GM10266 (cell line): ENCODE results near the gene DCN.

Experiments used
- DNase-seq: peaks from one replicate; pipeline ENCODE4 v3.0.0; 2012; ENCODE audit errors: extremely low spot score
- TF ChIP-seq, protein P1 (sequence below): IDR thresholded peaks from 2 replicates; pipeline ENCODE4 v1.5.1; 2012; ENCODE audit warnings: mild to moderate bottlenecking, low read depth; ENCODE audit not compliant: control insufficient read depth, insufficient read depth; ENCODE audit errors: missing control alignments

The DCN gene

DNA sequence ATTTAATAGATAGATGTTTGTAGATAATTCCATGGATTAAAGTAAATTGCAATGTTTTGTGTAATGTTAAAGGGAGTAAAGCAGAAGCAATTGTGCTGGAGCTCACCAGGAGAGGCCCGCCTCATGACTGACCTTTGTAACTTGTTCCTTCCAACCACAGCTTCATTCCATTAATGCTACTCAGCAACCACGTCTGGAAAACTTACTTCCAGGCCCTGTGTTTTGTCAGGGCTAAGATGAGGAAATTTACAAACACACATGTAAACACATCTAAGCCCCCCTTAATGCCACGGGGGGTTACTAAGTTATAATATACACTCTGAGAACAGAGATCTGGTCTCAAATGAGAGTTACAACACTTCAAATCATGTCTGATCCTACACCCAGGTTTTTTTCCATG is 83.7 kb downstream of the DCN start:
- TF ChIP-seq, protein P1, sequence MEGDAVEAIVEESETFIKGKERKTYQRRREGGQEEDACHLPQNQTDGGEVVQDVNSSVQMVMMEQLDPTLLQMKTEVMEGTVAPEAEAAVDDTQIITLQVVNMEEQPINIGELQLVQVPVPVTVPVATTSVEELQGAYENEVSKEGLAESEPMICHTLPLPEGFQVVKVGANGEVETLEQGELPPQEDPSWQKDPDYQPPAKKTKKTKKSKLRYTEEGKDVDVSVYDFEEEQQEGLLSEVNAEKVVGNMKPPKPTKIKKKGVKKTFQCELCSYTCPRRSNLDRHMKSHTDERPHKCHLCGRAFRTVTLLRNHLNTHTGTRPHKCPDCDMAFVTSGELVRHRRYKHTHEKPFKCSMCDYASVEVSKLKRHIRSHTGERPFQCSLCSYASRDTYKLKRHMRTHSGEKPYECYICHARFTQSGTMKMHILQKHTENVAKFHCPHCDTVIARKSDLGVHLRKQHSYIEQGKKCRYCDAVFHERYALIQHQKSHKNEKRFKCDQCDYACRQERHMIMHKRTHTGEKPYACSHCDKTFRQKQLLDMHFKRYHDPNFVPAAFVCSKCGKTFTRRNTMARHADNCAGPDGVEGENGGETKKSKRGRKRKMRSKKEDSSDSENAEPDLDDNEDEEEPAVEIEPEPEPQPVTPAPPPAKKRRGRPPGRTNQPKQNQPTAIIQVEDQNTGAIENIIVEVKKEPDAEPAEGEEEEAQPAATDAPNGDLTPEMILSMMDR: no peak
- no peak for DNase-seq

DNA sequence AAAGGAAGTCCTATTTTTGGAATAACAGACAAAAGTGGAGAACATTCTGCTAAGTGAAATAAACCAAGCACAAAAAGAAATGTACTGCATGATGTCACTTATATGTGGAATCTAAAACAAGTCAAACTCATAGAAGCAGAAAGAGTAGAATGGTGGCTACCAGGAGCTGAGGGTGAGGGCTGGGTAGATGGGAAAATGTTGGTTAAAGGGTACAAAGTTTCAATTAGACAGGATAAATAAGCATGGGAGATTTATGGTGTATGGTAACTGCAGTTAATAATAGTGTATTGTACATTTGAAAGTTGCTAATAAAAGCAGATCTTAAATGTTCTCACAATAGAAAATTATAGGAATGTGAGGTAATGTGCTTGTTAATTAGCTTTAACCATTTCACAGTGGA is 84.2 kb downstream of the DCN start:
- no peak for DNase-seq
- TF ChIP-seq, protein P1: no peak

DNA sequence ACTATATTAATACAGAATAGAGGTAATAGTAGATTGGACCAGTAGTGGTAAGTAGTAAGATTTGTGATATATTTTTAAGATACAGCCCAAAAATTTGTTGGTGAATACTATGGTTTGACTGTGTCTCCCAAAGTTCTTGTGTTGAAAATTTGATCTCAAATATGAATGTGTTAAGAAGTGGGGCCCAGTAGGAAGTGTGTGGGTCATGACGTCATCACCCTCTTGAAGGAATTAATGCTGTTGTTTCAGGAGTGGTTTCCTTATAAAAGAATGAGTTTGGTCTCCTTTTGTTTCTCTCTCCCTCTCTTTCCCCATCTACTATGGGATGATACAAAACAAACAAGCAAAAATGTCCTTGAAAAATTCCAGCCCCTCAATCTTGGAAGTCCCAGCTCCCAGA is 87.7 kb downstream of the DCN start:
- no peak for DNase-seq
- TF ChIP-seq, protein P1: no peak

DNA sequence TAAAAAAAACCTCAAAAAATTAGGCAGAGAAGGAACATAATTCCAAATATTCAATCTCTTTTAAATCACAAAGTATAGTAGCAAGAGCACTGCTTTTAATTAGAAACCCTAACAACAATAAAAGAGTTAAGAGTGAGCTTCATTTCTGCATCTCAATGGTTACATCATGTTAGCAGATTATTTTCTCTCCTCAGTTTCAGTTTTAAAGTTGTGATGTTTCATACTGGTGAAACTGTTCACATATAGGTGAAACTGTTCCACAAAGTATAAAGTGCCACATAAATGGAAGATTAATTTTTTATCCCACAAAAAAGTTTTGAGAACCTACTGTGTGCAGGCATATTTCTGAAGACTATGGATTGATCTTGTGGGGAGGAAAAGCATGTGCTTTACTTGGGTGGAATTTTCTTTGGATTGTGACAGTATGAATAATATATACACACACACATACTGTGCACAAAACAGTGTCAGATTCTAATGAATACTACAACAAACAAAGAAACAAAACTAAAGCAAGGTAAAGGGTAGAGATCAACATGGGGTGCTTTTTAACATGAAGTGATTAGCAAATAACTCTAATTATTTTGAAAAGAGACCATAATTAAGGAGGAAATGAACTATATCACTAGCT is 88.5 kb downstream of the DCN start:
- TF ChIP-seq, protein P1: no peak

DNA sequence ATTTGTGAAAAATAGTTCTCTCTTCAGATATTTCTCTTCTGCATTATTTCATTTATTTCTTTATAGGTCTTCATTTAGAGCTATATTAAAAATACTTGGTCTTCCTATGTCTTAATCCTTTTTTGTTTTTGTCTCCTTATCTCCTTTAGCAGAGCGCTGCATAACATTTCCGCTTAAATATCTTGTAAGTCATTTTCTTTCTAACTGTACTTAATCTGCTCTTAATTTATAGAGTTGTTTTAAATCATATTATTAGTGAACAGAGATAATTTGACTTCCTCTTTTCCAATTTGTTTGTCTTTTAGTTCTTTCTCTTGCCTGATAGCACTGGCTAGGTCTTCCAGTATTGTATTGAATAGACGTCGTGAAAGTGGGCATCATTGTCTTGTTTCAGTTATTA is 89.3 kb downstream of the DCN start:
- TF ChIP-seq, protein P1: no peak
- DNase-seq: no peak

More for the DNA sequence above, 88.5 kb downstream of the DCN start:
- no peak for DNase-seq

DNA sequence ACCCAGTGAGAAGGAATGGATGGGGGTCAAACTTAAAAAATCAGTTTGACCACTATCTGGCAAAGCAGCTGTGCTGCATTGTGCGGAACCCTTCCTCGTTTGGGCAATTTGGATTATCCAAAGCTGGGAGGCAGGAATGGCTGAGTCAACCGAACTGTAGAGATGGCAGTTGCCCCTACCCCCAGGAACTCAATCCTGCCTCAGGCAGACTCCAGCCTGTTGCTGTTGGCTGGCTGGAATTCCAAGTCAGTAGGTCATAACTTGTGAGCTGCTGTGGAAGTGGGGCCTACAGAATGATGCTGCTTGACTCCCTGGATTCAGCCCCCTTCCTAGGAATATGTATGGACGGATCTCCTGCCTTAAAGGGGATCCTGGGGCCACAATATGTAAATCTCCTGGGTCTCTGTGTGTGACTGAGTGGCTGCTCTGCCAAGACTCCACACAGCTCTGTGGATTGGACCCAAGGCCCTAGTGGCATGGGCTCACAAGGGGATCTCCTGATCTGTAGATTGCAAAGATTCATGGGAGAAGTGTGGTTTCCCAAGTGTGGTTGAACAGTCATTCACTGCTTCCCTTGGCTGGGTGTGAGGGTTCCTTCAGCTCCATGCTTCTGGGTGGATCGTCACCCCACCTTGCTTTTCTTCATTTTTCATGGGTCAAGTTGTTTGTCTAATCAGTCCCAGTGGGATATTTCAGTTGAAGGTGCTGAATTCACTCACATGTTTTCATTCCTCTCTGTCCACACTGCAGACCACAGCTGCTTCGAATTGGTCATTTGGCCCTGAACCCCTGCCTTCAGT is 90.5 kb downstream of the DCN start:
- DNase-seq: no peak
- TF ChIP-seq, protein P1: no peak
